Panc1 (cell line): Measurements from ENCODE around the gene TSHZ3. TPM values are rescaled to one million over a fixed set of nuclear protein-coding genes. Genes with fewer than 3 reads are reported as not detected.

Experiments used
- ATAC-seq: fragments of 200-7000 bp; cut with Tn5 transposase; 2 replicates; pipeline ENCODE4 v1.9.1; 2020; ENCODE audit warnings: mild to moderate bottlenecking, moderate library complexity
- BruUV-seq: library from RNA; stranded (reverse); fragments of 400-500 nt; replicated peaks from 2 replicates; lab custom pipeline; 2021; lab: Mats Ljungman, UMichigan
- CTCF ChIA-PET: fragments of 300-600 bp; sonication (Branson Sonifier 250); formaldehyde crosslinking; loops from one replicate; lab custom pipeline; 2022; ENCODE audit warnings: antibody characterized with exemption; lab: Charles Lee
- POLR2A ChIA-PET: fragments of 300-600 bp; sonication (Branson Sonifier 250); formaldehyde crosslinking; loops from one replicate; lab custom pipeline; 2022; ENCODE audit warnings: antibody characterized with exemption; lab: Charles Lee
- DNase-seq: peaks from one replicate; pipeline ENCODE4 v3.0.0-alpha.2; 2010; ENCODE audit warnings: low read depth, low spot score
- H3K27ac ChIP-seq: 2 replicates; pipeline ENCODE4 v1.5.1; 2011; ENCODE audit warnings: mild to moderate bottlenecking, low read length, inconsistent platforms
- H3K27me3 ChIP-seq: fragments of 200-500 bp; sonication (Bioruptor generic); 2 replicates; pipeline ENCODE4 v1.6.0; 2014; ENCODE audit warnings: low read length, inconsistent platforms; ENCODE audit not compliant: control insufficient read depth, insufficient read depth
- H3K36me3 ChIP-seq: fragments of 200-500 bp; sonication (Bioruptor generic); 2 replicates; pipeline ENCODE4 v1.5.1; 2014; ENCODE audit warnings: inconsistent platforms, mild to moderate bottlenecking, low read length, moderate library complexity; ENCODE audit not compliant: control insufficient read depth, insufficient read depth
- H3K4me1 ChIP-seq: 2 replicates; pipeline ENCODE4 v1.5.1; 2011; ENCODE audit warnings: inconsistent platforms, mild to moderate bottlenecking, low read length, moderate library complexity; ENCODE audit not compliant: control insufficient read depth, insufficient read depth
- H3K4me3 ChIP-seq, 2 experiments: 2 replicates each; pipeline ENCODE4 v1.5.1; 2011 to 2012; ENCODE audit warnings: low read depth in 2 of 2, low read length in 2 of 2, mild to moderate bottlenecking in 2 of 2, inconsistent platforms in 1 of 2, moderate library complexity in 1 of 2
- H3K9me3 ChIP-seq: fragments of 200-500 bp; sonication (Bioruptor generic); 2 replicates; pipeline ENCODE4 v1.5.1; 2014; ENCODE audit warnings: low read depth, mild to moderate bottlenecking, inconsistent platforms, low read length, moderate library complexity; ENCODE audit not compliant: control insufficient read depth, insufficient read depth
- CTCF ChIP-seq: fragments of 450-650 bp; IDR thresholded peaks from 2 replicates; pipeline ENCODE4 v1.5.1; 2017; ENCODE audit warnings: mild to moderate bottlenecking
- POLR2AphosphoS5 ChIP-seq: IDR thresholded peaks from 2 replicates; pipeline ENCODE4 v1.6.1; 2012; ENCODE audit warnings: mild to moderate bottlenecking, low read depth, low read length, moderate library complexity
- REST ChIP-seq, 2 experiments: IDR thresholded peaks; 2 replicates each; pipeline ENCODE4 v1.6.1; 2011 to 2012; ENCODE audit warnings: low read depth in 2 of 2, control low read depth in 1 of 2, low read length in 1 of 2, mild to moderate bottlenecking in 1 of 2, moderate library complexity in 1 of 2; ENCODE audit not compliant: insufficient read depth in 1 of 2
- SIN3A ChIP-seq: IDR thresholded peaks from 2 replicates; pipeline ENCODE4 v1.6.1; 2012; ENCODE audit warnings: low read depth, mild to moderate bottlenecking, low read length, moderate library complexity, borderline replicate concordance; ENCODE audit not compliant: insufficient read depth
- TCF7L2 ChIP-seq: IDR thresholded peaks from 2 replicates; pipeline ENCODE4 v1.6.1; 2011; ENCODE audit warnings: mild to moderate bottlenecking, low read depth, low read length, inconsistent platforms
- in situ Hi-C: cut with HindIII; loops from 2 replicates; pipeline ENCODE4 v1.10.0; 2016; ENCODE audit warnings: low sequenced_read_pairs, low pct_unique_long_range_greater_than_20kb
- intact Hi-C: fragments of 100-400 bp; cut with micrococcal nuclease; formaldehyde crosslinking; loops from one replicate; pipeline ENCODE4 v1.10.0; 2022; ENCODE audit not compliant: unreplicated experiment
- total RNA-seq: library from RNA; stranded (reverse); gene quantifications from one replicate; pipeline ENCODE4 v1.2.1, GENCODE V29; 2021; ENCODE audit not compliant: unreplicated experiment

TSHZ3 gene
- total RNA-seq, 1 experiment from 2014 or later, result 7.8 TPM

- no TSS peak for BruUV-seq
- no peaks in the 10 kb centered on the region for H3K27me3 ChIP-seq
- no peak overlapping the region for H3K4me3 ChIP-seq
- H3K36me3 ChIP-seq, result no peaks in the 10 kb centered on the region
- POLR2A ChIA-PET, result no interaction called here
- no peaks in the 10 kb centered on the region for H3K9me3 ChIP-seq
- DNase-seq (no peak), ATAC-seq (no peak)
- CTCF ChIA-PET, result no interaction called here
- H3K27ac ChIP-seq, result no peak overlapping the region
- in situ Hi-C loops (no loop called here), intact Hi-C loops (no loop called here)
- no peaks in the 10 kb centered on the region for H3K4me1 ChIP-seq
- no peak for TF ChIP-seq TCF7L2
- no peak for TF ChIP-seq POLR2AphosphoS5
- TF ChIP-seq SIN3A, result no peak
- TF ChIP-seq REST (IDR thresholded peaks at IDR 0.05; ENCODE audit: insufficient read depth in 1 of 2, low read depth in 2 of 2, low read length in 1 of 2), result no peak
- TF ChIP-seq CTCF, result no peak
Observed at GRCh38 chr19:31297991-31298390, 51.2 kb downstream of the TSHZ3 start.

GRCh38 chr19:31296741-31297390 lies 52.4 kb downstream of the TSHZ3 start:
- in situ Hi-C loops, result no loop called here
- Histone ChIP-seq H3K36me3 (no peaks in the 10 kb centered on the region), H3K27ac (no peak overlapping the region), H3K27me3 (no peaks in the 10 kb centered on the region), H3K9me3 (no peaks in the 10 kb centered on the region), H3K4me1 (no peaks in the 10 kb centered on the region), H3K4me3 (no peak overlapping the region)
- ATAC-seq, result no peak; the same call in 1 of the 2 replicates
- BruUV-seq, result no TSS peak
- DNase-seq, result no peak
- intact Hi-C loops, result no loop called here
- POLR2A ChIA-PET, result no interaction called here
- CTCF ChIA-PET, result no interaction called here
- TF ChIP-seq POLR2AphosphoS5, result no peak
- TF ChIP-seq REST (IDR thresholded peaks at IDR 0.05; ENCODE audit: insufficient read depth in 1 of 2, low read depth in 2 of 2, low read length in 1 of 2), result no peak
- no peak for TF ChIP-seq CTCF
- TF ChIP-seq SIN3A, result no peak
- no peak for TF ChIP-seq TCF7L2
